Panc1 (cell line): ENCODE measurements around the gene LAG3.

ENCODE experiments used
- POLR2AphosphoS5 ChIP-seq: IDR thresholded peaks from 2 replicates; pipeline ENCODE4 v1.6.1; 2012; ENCODE audit warnings: mild to moderate bottlenecking, low read depth, low read length, moderate library complexity
- SIN3A ChIP-seq: IDR thresholded peaks from 2 replicates; pipeline ENCODE4 v1.6.1; 2012; ENCODE audit warnings: low read depth, mild to moderate bottlenecking, low read length, moderate library complexity, borderline replicate concordance; ENCODE audit not compliant: insufficient read depth
- TF ChIP-seq, protein P1 (sequence below): fragments of 450-650 bp; IDR thresholded peaks from 2 replicates; pipeline ENCODE4 v1.5.1; 2017; ENCODE audit warnings: mild to moderate bottlenecking
- TF ChIP-seq, protein P2 (sequence below), 2 experiments: IDR thresholded peaks; 2 replicates each; pipeline ENCODE4 v1.6.1; 2011 to 2012; ENCODE audit warnings: low read depth in 2 of 2, control low read depth in 1 of 2, low read length in 1 of 2, mild to moderate bottlenecking in 1 of 2, moderate library complexity in 1 of 2; ENCODE audit not compliant: insufficient read depth in 1 of 2

DNA sequence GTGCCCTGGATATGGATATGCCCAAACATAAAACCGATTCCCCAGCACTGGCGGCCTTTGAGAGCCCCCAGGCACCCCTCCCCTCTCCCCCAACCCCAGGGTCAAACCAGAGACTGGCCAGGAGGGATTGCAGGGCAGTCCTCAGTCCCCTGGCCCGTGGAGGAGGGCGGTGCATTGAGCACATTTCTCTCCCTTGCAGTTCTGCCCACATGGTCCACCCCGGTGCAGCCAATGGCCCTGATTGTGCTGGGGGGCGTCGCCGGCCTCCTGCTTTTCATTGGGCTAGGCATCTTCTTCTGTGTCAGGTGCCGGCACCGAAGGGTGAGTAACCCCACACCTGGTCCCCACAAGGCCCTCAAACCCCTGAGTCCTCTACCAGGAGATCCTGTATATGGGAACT is 45.9 kb downstream of the LAG3 start:
- no peak for TF ChIP-seq POLR2AphosphoS5
- TF ChIP-seq SIN3A: no peak
- TF ChIP-seq, protein P1, sequence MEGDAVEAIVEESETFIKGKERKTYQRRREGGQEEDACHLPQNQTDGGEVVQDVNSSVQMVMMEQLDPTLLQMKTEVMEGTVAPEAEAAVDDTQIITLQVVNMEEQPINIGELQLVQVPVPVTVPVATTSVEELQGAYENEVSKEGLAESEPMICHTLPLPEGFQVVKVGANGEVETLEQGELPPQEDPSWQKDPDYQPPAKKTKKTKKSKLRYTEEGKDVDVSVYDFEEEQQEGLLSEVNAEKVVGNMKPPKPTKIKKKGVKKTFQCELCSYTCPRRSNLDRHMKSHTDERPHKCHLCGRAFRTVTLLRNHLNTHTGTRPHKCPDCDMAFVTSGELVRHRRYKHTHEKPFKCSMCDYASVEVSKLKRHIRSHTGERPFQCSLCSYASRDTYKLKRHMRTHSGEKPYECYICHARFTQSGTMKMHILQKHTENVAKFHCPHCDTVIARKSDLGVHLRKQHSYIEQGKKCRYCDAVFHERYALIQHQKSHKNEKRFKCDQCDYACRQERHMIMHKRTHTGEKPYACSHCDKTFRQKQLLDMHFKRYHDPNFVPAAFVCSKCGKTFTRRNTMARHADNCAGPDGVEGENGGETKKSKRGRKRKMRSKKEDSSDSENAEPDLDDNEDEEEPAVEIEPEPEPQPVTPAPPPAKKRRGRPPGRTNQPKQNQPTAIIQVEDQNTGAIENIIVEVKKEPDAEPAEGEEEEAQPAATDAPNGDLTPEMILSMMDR: no peak
- TF ChIP-seq, protein P2, sequence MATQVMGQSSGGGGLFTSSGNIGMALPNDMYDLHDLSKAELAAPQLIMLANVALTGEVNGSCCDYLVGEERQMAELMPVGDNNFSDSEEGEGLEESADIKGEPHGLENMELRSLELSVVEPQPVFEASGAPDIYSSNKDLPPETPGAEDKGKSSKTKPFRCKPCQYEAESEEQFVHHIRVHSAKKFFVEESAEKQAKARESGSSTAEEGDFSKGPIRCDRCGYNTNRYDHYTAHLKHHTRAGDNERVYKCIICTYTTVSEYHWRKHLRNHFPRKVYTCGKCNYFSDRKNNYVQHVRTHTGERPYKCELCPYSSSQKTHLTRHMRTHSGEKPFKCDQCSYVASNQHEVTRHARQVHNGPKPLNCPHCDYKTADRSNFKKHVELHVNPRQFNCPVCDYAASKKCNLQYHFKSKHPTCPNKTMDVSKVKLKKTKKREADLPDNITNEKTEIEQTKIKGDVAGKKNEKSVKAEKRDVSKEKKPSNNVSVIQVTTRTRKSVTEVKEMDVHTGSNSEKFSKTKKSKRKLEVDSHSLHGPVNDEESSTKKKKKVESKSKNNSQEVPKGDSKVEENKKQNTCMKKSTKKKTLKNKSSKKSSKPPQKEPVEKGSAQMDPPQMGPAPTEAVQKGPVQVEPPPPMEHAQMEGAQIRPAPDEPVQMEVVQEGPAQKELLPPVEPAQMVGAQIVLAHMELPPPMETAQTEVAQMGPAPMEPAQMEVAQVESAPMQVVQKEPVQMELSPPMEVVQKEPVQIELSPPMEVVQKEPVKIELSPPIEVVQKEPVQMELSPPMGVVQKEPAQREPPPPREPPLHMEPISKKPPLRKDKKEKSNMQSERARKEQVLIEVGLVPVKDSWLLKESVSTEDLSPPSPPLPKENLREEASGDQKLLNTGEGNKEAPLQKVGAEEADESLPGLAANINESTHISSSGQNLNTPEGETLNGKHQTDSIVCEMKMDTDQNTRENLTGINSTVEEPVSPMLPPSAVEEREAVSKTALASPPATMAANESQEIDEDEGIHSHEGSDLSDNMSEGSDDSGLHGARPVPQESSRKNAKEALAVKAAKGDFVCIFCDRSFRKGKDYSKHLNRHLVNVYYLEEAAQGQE (IDR thresholded peaks at IDR 0.05; ENCODE audit: insufficient read depth in 1 of 2, low read depth in 2 of 2, low read length in 1 of 2): no peak
